Measurements from ENCODE around the gene ZNF324B.
"Not testable (repeated sequence)": the region's sequence is repeated elsewhere in the genome, so short reads cannot be mapped to it uniquely, and the experiment has no call there.

GRCh38 chr19:58449980-58450379 is 1.4 kb upstream of the ZNF324B start:
- TF ChIP-seq EP300 (IDR thresholded peaks at IDR 0.05), result not testable (repeated sequence)
- TF ChIP-seq, protein P1, sequence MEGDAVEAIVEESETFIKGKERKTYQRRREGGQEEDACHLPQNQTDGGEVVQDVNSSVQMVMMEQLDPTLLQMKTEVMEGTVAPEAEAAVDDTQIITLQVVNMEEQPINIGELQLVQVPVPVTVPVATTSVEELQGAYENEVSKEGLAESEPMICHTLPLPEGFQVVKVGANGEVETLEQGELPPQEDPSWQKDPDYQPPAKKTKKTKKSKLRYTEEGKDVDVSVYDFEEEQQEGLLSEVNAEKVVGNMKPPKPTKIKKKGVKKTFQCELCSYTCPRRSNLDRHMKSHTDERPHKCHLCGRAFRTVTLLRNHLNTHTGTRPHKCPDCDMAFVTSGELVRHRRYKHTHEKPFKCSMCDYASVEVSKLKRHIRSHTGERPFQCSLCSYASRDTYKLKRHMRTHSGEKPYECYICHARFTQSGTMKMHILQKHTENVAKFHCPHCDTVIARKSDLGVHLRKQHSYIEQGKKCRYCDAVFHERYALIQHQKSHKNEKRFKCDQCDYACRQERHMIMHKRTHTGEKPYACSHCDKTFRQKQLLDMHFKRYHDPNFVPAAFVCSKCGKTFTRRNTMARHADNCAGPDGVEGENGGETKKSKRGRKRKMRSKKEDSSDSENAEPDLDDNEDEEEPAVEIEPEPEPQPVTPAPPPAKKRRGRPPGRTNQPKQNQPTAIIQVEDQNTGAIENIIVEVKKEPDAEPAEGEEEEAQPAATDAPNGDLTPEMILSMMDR (IDR thresholded peaks at IDR 0.05), result not testable (repeated sequence)

Measured in ovary (tissue), 3 donors.